Measurements from ENCODE around the gene FCAR. TPM values are rescaled to one million over a fixed set of nuclear protein-coding genes. Genes with fewer than 3 reads are reported as not detected.
"Not testable (repeated sequence)": the region's sequence is repeated elsewhere in the genome, so short reads cannot be mapped to it uniquely, and the experiment has no call there.

Gene FCAR
- total RNA-seq, 1 experiment from 2014 or later: not detected

GRCh38 chr19:54938906-54939305, 64.9 kb downstream of the FCAR start:
- no peak for DNase-seq

DNA sequence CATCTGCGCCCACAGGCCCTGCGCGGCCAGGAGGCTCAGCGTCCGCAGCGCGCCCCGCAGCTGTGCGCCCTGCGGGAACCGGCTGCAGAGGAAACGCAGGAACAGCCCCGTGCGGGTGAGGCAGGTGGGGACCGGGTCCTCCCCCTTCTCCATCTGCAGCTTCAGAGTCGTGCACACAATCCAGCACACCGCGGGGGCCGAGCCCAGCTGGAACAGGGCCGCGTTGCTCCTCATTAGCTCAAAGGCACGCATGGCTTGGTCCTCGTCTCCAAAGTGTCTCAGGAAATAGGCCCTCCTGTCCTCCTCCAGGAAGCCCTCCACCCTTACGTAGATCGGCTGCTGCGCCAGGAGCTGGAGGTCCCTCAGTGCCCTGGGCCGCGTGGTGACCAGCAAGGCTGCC, 65.5 kb downstream of the FCAR start:
- not testable (repeated sequence) for DNase-seq; H3K9me2 ChIP-seq (replicated peaks; ENCODE audit: insufficient read depth, low read length); H3K4me3 ChIP-seq (ENCODE audit: low read length); H3K27me3 ChIP-seq (ENCODE audit: low read length); H3K9me3 ChIP-seq (ENCODE audit: low read length); H3K36me3 ChIP-seq (ENCODE audit: insufficient read depth, low read length); H3K27ac ChIP-seq (ENCODE audit: low read length); H3K9ac ChIP-seq (ENCODE audit: low read length); H3K79me2 ChIP-seq (ENCODE audit: low read length); H2AFZ ChIP-seq (ENCODE audit: low read length); H3K4me2 ChIP-seq (ENCODE audit: low read depth, low read length, poor library complexity, severe bottlenecking); H4K20me1 ChIP-seq (ENCODE audit: insufficient read depth, low read depth, low read length)
- H3K4me1 ChIP-seq (ENCODE audit: low read length): peaks cover 12% of the 10 kb centered on the region

More at GRCh38 chr19:54938906-54939305, 64.9 kb downstream of the FCAR start:
- Histone ChIP-seq H3K4me3 (ENCODE audit: low read length) (no peak overlapping the region), H3K4me2 (ENCODE audit: low read depth, low read length, poor library complexity, severe bottlenecking) (peak overlapping the region; percentile 9), H3K36me3 (ENCODE audit: insufficient read depth, low read length) (no peaks in the 10 kb centered on the region), H3K4me1 (ENCODE audit: low read length) (peaks cover 12% of the 10 kb centered on the region), H3K79me2 (ENCODE audit: low read length) (no peaks in the 10 kb centered on the region), H3K27me3 (ENCODE audit: low read length) (no peaks in the 10 kb centered on the region), H3K9ac (ENCODE audit: low read length) (no peak overlapping the region), H3K9me3 (ENCODE audit: low read length) (no peaks in the 10 kb centered on the region), H2AFZ (ENCODE audit: low read length) (no peak overlapping the region), H3K9me2 (replicated peaks; ENCODE audit: insufficient read depth, low read length) (no peaks in the 10 kb centered on the region), H4K20me1 (ENCODE audit: insufficient read depth, low read depth, low read length) (no peaks in the 10 kb centered on the region), H3K27ac (ENCODE audit: low read length) (no peak overlapping the region)

Small RNAs within 50 kb of the gene (small RNA-seq; reads per million reads assigned to genes)
- gene RNU6-222P: 0.43 reads per million, percentile 6 among the genes with 10 or more reads in this experiment

Other genes starting within 250 kb of the FCAR start
- gene LILRB1, start 243.8 kb upstream of the FCAR start, total RNA-seq (2014; rRNA removed; shearing (Covaris generic); ENCODE audit: low replicate concordance): 0.07 and 5.2 TPM in 2 replicates
- not detected in 2 replicates for gene LILRB4, start 211.2 kb upstream of the FCAR start, total RNA-seq (2014; rRNA removed; shearing (Covaris generic); ENCODE audit: low replicate concordance)
- gene KIR3DL3, start 149.8 kb upstream of the FCAR start, total RNA-seq (2014; rRNA removed; shearing (Covaris generic); ENCODE audit: low replicate concordance): not detected in 2 replicates
- gene KIR2DL3, start 135.7 kb upstream of the FCAR start, total RNA-seq (2014; rRNA removed; shearing (Covaris generic); ENCODE audit: low replicate concordance): not detected in 2 replicates
- gene KIR2DL1, start 104.4 kb upstream of the FCAR start, total RNA-seq (2014; rRNA removed; shearing (Covaris generic); ENCODE audit: low replicate concordance): not detected in 2 replicates
- gene KIR2DL4, start 70.6 kb upstream of the FCAR start, total RNA-seq (2014; rRNA removed; shearing (Covaris generic); ENCODE audit: low replicate concordance): not detected in 2 replicates
- not detected in 2 replicates for gene KIR3DL1, start 57.8 kb upstream of the FCAR start, total RNA-seq (2014; rRNA removed; shearing (Covaris generic); ENCODE audit: low replicate concordance)
- not detected in 2 replicates for gene KIR2DS4, start 41.6 kb upstream of the FCAR start, total RNA-seq (2014; rRNA removed; shearing (Covaris generic); ENCODE audit: low replicate concordance)
- gene KIR3DL2, start 23.8 kb upstream of the FCAR start, total RNA-seq (2014; rRNA removed; shearing (Covaris generic); ENCODE audit: low replicate concordance): not detected in 2 replicates
- not detected in 2 replicates for gene NCR1, start 31.9 kb downstream of the FCAR start, total RNA-seq (2014; rRNA removed; shearing (Covaris generic); ENCODE audit: low replicate concordance)
- 0.11 and 0.18 TPM in 2 replicates for gene NLRP7, start 73.3 kb downstream of the FCAR start, total RNA-seq (2014; rRNA removed; shearing (Covaris generic); ENCODE audit: low replicate concordance)
- 28.2 and 35.0 TPM in 2 replicates for gene NLRP2, start 92.1 kb downstream of the FCAR start, total RNA-seq (2014; rRNA removed; shearing (Covaris generic); ENCODE audit: low replicate concordance)
- gene GP6, start 164.0 kb downstream of the FCAR start, total RNA-seq (2014; rRNA removed; shearing (Covaris generic); ENCODE audit: low replicate concordance): 0.26 TPM in 1 of 2 replicates, not detected in the other
- 16.4 and 23.8 TPM in 2 replicates for gene RDH13, start 188.9 kb downstream of the FCAR start, total RNA-seq (2014; rRNA removed; shearing (Covaris generic); ENCODE audit: low replicate concordance)
- gene EPS8L1, start 201.6 kb downstream of the FCAR start, total RNA-seq (2014; rRNA removed; shearing (Covaris generic); ENCODE audit: low replicate concordance): not detected in 2 replicates
- gene PPP1R12C, start 243.4 kb downstream of the FCAR start, total RNA-seq (2014; rRNA removed; shearing (Covaris generic); ENCODE audit: low replicate concordance): 81.8 and 267 TPM in 2 replicates

Data from Karpas-422 (cell line).